HG03521 (cell line): ENCODE data around the gene FBXW5.

ENCODE experiments used
- ATAC-seq: cut with Tn5 transposase; IDR thresholded peaks from one replicate; pipeline ENCODE4 v1.9.1; 2021; ENCODE audit warnings: mild to moderate bottlenecking, moderate library complexity; ENCODE audit not compliant: unreplicated experiment

Gene FBXW5

DNA sequence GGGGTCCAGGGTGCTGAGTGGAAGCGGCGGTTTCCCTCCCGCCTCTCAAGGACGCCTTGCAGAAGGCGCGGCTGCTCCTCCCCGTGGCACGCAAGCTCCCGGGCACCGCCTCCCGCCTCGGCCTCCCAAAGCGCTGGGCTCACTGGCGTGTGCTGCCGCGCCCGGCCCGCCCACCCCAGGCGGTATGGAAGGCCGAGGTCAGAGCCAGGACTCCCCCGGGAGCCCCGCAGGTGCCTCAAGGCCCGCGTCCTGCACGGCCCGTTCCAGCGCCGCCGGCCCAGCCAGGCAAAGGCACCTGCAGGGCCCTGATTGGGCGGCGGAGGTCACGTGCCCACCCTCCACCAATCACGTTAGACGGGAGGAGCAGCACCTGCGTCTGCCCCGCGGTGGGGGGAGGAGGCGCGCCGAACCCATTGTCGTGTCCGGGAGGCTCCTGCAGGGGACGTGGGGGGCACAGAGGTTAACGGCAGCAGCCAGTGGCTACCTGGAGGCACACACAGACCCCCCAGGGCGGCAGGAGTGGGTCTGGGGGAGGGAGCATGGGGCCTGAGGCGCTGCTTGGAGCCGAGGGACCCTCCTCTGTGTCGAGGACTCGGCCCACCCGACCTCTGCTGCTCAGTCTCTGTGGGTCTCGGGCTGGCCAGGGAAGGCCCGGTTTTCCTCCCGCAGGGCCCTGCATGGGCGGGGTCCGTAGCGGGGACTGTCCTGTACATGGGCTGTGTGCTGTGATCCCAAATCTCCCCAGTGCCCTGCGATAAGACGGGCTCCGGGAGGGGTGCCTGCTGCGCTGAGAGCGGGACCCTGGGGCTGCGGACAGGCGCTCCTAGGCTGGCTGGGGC lies 5.5 kb upstream of the FBXW5 start:
- ATAC-seq: peak; percentile 78

DNA sequence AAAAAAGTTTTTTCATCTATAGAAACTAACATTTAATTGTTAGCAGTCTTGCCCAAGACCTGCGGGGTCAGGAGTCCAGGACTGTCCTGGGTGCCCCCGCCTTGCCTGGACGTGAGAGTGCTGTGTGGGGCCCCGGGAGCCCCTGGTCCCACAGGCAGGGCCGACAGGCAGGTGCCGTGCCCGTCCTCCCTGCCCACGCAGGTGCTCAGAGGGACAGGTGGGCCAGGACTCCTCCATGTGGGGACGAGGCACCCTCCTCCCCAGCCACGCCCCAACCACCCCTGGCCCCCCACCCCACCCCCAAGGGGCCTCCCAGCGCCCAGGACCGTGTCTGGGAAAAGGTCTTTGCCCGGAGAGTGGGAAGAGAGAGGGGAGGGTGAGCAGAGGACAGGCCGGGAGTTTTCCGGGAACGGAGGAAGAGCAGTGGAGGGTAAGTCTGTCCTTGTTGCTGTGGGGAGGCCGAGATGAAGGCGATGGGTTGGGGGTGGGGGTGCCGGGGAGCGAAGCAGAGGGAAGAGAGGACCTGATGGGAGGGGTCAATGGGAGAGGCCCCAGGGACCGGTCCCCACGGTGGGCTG lies 4.8 kb upstream of the FBXW5 start:
- ATAC-seq: no peak

DNA sequence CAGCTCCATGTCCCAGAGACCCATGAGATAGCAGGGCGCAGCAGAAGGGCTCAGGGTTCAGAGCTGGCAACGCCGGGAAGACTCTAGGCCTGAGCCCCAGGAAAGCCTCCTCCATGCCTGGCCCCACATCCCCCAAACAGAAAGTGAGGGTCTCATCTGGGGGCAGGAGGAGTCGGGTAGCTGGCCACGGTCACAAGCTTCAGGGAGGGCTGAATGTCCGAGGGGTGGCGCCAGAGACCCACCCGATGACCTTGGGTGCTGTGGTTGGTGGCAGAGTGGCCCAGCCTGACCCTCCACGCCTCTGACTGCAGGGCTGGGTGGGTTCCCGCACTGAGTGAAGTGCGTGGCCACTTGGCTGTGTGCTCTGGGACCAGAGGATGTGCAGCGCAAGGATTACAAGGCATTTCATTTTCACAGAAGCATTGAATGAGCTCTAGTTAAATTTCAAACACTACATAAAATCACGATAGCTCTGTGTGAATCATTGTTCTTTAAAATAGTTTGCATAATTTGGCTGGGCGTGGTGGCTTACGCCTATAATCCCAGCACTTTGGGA lies 3.5 kb upstream of the FBXW5 start:
- no peak for ATAC-seq

DNA sequence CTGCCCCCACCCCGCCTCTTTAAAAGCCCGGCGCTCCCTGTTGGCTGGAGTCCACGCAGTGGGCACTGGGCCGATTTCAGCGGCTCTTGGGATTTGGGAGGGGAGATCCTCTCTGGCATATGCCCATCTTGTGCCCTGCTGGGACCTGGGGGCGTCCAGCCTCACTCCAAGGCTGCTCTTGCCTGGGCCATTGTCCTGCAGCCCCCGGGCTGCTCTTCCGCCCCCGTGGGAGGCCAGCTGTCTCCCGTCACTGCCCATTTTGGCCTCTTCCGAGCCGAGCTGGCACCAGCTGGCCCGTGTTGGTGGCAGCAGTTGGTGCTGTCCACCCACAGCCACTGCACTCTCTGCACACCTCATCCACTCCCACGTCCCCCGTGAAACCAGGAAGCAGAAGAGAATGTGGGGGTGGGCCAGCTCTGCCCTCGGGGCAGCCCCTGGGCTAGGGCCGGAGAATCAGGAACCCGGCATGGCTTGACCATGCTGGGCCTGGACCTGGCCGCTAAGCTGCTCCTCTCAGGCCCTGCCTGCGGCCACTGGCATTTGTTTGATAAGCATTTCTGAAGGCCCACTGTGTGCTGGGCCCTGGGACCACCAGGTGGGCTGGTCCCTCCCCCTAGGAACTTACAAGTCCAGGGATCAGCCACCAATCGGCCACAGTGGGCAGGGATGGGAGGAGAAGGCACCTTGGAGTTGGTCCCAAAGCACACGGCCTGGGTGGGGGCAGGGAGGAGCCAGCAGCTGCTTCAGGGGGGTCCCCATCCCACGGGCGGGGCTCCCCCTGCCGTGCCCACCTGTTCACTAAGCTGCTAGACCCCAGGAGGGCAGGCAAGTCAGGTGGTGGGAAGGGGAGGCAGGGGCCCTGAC lies 2.7 kb upstream of the FBXW5 start:
- ATAC-seq: no peak

DNA sequence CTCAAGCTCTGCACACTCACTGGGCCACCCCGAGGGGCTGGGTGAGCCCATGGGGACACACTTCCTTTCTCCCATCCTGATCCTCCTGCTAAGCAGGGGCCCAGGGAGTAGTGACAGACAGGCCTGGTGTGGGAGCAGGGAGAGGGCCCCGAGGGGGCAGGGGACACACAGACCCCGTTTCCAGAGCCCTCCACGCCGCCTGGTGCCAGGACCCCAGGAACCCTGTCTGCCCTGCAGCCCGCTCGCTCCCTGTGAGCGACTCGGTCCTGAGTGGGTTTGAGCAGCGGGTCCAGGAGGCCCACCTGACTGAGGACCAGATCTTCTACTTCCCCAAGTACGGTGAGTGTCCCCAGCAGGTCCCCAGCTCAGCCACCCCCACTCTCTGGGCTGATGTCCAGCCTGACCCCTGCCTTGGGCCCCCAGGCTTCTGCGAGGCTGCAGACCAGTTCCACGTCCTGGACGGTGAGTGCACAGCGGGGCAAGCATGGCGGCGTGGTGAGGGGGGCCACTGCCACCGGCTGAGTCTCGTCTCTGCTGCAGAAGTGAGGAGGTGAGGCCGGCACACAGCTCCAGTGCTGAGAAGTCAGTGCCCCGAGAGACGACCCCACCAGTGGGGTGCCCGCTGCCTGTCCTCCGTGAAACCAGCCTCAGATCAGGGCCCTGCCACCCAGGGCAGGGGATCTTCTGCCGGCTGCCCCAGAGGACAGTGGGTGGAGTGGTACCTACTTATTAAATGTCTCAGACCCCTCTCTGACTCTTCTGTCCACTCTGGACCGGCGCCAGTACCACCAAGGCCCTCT lies 1.9 kb upstream of the FBXW5 start:
- no peak for ATAC-seq

DNA sequence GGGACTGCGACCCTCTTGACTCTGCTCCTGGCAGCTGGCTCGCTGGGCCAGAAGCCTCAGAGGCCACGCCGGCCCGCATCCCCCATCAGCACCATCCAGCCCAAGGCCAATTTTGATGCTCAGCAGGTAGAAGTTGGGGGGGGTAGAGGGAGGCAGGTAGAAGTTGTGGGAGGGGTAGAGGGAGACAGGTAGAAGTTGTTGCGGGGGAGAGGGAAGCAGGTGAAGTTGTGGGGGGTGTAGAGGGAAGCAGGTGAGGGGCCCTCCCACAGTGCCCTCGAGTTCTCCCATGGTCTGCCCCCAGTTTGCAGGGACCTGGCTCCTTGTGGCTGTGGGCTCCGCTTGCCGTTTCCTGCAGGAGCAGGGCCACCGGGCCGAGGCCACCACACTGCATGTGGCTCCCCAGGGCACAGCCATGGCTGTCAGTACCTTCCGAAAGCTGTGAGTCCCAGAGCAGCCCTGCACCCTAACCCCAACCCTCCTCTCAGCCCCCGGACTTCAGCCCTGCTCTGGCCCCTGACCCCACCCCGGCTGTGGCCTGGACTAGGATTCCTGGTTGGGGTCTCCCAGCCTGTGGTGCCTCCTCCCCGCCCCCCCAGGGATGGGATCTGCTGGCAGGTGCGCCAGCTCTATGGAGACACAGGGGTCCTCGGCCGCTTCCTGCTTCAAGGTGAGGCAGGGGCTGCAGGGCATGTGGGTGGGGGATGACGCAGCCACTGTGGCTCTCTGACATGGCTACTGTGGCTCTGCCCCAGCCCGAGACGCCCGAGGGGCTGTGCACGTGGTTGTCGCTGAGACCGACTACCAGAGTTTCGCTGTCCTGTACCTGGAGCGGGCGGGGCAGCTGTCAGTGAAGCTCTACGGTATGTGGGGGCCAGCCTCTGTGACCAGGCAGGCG lies 1.0 kb upstream of the FBXW5 start:
- ATAC-seq: no peak

DNA sequence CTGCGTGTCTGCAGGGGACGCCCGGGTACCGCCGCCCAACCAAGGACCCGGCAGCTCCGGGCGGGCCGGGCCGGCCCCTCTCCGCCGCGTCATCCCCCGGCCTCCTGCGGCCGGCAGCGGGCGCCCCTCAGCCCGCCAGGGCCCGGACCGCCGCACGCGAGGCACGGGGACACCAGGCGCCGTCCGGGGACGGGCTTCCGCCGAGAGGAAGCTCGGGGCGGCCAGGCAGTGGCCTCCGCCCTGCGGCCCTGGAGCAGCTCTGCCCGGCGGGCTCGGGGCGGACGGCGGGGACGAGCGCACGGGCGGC lies 373 bp downstream of the FBXW5 start:
- peak; percentile 33 for ATAC-seq

DNA sequence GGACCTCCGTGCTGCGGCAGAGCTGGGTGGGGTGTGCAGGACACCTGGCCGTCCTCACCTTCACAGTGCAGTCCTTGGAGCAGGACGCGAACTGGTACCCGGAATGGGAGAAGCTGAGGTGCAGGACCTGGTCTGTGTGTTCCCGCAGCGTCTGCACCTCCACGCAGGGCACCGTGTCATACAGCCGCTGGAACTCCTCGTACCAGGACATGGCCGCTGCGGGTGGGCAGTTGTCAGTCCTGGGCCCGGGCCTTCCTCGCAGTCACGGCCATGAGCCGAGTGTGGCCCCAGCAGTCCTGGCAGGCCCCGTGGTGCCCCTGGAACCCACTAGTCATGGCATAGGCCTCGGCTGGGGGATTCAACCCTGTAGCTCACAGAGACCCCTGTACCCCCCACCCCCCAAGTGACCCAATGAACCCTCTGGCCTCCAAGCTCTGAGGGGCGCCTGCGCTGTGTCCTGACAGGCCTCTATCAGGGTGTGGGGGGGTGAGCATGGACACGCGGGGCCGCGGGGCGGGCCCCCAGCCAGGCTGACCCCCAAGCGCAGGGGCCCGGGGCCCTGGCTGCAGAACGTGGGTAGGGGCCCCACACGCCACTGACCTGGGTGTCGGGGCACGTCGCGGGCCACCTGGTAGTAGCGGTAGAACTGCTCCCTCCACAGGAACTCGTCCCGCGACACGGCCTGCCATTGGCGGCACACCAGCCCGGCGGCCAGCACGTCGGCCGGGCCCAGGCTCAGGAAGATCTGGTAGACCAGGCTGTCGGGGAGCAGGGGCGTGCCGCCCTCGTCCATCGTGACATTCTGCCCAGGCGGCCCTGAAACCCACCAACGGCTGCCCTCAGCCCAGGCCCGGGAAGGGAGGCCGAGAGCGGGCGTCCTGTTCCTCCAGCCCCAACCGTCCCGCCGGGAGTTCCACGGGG lies 987 bp downstream of the FBXW5 start:
- peak; percentile 5 for ATAC-seq

DNA sequence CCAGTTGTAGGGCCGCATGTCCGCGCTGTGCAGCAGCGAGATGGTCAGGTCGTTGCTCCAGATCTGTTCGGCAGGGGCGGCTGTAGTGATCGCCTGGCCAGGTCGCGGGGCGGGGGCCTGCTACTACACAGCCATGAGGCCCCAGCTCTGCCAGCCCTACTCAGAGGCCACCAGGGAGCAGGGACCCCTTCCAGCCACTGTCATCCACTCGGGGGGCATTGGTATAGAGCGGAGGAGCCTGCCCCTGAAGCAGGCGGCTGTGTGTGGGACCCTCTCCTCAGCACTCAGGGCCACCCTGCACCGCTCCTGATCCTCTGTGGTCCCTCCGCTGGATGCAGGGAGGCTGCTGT lies 1.7 kb downstream of the FBXW5 start:
- no peak for ATAC-seq

DNA sequence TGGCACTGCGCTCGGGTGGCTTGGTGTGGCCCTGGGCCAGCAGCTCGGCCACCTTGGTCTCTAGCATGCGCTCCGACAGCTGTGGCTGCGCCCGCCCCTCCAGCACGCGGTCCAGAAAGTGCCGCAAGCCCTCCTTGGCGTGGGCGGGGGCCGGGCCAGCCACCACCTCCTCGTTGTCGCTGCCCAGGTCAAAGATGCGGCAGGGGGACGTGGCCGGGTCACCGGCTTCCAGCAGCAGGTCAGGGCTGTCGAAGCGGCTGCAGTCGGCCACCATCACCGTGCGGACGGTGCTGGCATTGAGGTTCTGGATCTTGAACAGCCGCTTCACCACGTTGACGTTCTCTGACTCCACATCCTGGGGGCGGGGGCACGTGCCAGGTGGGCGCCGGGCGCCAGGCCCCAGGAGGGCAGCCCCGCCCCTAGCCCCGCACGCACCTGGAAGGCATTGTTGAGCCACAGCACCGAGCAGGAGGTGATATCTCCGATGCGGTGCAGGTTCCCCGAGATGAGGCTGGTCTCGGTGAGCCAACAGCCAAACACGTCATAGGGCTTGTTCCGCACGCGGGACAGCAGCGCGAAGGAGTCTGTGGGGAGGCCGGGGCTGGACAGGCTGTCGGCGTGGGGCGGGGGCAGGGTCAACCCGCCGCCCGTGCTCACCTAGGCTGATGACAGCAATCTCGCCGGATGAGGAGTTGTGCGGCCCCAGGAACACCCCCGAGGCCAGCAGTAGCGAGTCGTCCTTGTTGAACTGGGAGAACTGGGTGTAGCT lies 2.2 kb downstream of the FBXW5 start:
- ATAC-seq: no peak

DNA sequence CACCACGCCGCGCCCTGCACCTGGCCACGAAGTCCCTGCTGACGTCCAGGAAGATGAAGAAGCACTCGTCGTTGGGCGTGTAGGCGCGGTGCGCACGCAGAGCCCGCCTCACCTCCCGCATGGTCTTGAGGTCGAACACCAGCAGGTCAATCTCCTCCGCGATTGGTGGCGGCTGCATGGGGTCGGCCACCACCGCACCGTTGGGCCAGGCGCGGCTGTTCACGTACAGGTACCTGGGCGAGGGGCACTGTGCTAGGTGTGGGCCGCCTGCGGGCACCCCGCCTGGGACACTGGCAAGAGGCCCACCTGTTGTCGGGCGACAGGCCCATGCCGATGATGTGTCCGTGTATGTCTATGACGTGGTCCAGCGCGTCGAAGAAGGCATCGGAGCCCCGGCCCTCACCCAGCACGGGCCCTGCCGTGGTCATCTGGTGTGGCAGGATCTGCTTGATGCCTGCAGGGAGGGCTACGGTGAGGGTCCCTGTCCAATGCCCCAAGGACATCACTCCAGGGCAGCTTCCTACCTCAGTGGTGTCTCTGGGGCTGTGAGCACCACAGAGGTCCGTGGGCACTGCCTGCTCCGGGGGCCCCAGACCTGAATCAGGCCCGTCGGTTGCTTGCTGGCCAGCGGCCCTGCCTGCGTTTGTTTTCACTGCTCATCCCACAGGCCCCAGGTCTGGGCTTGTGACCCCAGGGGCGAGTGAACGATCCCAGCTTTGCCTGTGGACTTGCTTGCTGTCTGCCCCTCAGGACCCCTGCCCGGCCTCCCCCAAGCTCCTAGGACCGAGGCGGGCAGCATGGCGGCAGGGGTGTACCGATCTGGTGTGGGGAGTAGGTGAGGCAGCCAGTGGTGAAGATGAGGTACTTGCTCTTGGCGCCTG lies 3.1 kb downstream of the FBXW5 start:
- ATAC-seq: no peak

DNA sequence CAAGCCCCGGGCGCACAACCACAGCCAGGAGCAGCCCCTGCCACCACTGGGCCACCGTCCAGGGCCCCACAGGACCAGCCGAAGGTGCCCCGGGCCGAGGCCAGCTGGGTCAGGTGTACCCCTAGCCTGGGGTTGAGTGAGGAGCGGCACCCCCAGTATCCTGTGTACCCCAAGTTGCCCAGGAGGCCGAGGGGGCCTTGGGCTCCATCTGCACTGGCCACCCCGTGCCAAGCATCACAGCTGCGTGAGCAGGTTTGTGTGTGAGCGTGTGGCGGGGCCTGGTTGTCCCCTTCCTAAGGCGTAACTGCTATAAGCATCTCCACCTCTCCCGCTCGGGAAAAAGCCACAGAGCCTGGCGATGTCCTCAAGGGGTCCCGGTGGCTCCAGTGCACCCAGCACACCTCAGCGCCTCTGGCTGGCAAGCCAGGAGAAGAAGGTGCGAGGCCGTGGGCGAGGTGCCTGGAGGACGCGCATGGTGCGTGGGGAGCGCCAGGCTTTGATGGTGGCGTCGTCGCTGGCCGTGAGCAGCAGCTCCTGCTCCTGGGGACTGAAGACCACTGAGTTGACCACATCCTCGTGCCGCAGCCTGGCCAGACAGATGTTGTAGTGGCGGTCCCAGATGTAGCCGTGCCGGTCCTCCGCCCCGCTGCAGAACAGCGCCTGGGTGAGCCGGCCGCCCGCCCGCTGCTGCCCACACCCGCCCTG lies 3.9 kb downstream of the FBXW5 start:
- no peak for ATAC-seq

DNA sequence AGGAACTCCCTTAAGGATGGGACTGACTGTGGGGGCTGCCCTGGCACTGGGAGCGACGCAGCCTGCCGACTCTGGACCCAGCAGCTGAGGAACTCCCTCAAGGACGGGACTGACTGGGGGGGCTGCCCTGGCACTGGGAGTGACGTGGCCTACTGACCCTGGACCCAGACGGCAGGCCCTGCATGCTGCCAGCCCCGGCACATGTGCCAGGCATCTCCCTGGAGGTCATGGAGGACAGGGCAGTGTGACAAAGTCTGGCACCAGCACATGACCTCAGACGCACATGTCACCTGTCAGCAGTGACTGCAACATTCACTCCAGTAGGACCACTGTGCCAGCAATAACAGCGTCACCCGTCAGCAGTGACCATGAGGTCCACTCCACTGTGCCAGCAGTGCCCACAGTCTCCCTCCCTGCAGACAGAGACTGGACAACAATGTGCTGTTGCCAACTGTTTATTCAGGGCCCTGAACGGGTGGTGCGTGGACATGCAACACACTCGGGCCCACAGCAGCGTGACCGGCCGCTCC lies 4.5 kb downstream of the FBXW5 start:
- ATAC-seq: no peak

DNA sequence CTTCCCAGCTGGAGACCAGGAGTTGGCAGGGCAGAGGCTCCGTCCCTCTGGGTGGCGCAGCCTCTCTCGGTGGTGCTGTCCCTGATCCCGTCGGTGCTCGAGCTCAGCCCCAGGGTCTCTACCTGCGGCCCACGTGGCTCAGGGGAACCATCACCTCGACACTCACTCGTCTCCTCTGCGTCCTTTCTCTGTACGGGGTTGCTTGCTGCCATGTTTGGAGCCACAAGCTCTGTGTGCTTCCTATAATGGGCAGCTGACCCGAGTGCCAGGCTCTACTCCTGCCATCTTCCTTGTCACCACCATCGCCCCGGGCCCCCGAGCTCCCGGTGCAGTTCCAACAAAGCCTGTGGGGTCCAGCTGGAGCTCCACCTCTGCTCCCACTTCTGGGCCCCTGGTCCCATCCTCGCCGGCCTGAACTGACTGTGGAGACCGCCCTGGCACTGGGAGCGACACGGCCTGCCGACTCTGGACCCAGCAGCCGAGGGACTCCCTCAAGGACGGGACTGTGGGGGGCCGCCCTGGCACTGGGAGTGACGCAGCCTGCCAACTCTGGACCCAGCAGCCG lies 5.0 kb downstream of the FBXW5 start:
- no peak for ATAC-seq

DNA sequence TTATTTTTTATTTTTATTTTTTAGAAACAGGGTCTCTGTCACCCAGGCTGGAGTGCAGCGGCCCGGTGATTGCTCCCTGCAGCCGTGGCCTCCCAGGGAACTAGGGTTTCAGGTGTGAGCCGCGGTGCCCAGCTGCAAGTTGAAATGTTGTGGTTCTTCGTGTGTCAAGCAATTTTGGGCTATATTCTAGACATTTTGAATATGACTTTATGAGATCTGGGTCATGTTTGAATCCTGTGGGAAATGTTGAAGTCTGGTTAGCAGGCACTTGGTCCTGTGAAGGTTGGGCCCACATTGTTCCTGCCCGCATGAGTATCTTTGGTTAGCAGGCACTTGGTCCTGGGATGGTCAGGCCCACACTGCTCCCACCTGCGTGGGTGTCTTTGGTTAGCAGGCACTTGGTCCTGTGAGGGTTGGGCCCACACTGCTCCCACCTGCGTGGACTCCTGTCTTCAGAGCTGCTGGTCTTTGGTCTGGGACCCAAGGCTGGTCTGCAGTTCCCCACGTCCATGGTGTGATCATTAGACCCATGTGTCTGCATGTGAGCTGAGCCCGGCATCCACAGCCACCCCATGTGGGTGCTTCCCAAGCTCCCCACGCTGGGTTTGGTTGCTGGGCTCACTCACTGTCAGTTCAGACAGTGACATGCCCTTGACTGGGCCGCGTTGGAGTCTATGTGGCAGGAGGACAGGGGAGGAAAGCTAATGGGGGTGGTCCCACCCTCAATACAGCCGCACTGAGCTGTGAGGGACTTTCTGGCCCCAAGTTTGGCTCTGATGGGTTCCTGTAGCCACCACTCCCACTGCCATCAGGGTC lies 7.1 kb downstream of the FBXW5 start:
- ATAC-seq: no peak
